ENCODE results near the gene ZMIZ1. TPM values are rescaled to one million over a fixed set of nuclear protein-coding genes. Genes with fewer than 3 reads are reported as not detected.

The ZMIZ1 gene
- total RNA-seq, 1 experiment from 2014 or later, result 28.4 TPM

- Histone ChIP-seq H3K9ac (ENCODE audit: low read length) (no peak overlapping the region), H3K4me1 (ENCODE audit: control insufficient read depth in 1 of 2, insufficient read depth in 2 of 2, low read length in 2 of 2) (no peaks in the 10 kb centered on the region), H3K36me3 (ENCODE audit: control insufficient read depth in 1 of 2, insufficient read depth in 2 of 2, low read length in 2 of 2) (peaks cover 0 to 2% of the 10 kb centered on the region in 2 experiments; a peak in 2 of 4 replicates), H3K27me3 (ENCODE audit: insufficient read depth, low read length) (no peaks in the 10 kb centered on the region), H2AFZ (ENCODE audit: low read depth, low read length, poor library complexity, severe bottlenecking) (no peak overlapping the region), H4K20me1 (ENCODE audit: insufficient read depth) (no peaks in the 10 kb centered on the region), H3K9me3 (ENCODE audit: control insufficient read depth in 1 of 2, insufficient read depth in 1 of 2, low read depth in 1 of 2, low read length in 2 of 2) (no peaks in the 10 kb centered on the region), H3K9me2 (ENCODE audit: insufficient read depth) (no peaks in the 10 kb centered on the region), H3K4me3 (replicated peaks in 1 of 2; ENCODE audit: low read depth in 1 of 2, low read length in 2 of 2) (no peak overlapping the region), H3K4me2 (ENCODE audit: low read length) (no peak overlapping the region), H3K27ac (ENCODE audit: low read depth, low read length) (no peak overlapping the region), H3K79me2 (ENCODE audit: insufficient read depth, low read length) (no peaks in the 10 kb centered on the region)
- intact Hi-C loops (cut with micrococcal nuclease), result no loop called here
- ChIA-PET RAD21 (ENCODE audit: low non-redundant PET in 1 of 2, low total read pairs in 2 of 2, uncharacterized antibody in 2 of 2, unreplicated experiment in 2 of 2) (no interaction called here), CTCF (no interaction called here), POLR2A (no interaction called here)
- ATAC-seq, result no peak
- DNase-seq (ENCODE audit: low read depth, low spot score), result no peak
- no peak for TF ChIP-seq JUND (IDR thresholded peaks at IDR 0.05)
- no peak for TF ChIP-seq YY1 (IDR thresholded peaks at IDR 0.05; ENCODE audit: extremely low read depth, insufficient replicate concordance, low read depth, low read length)
- no TSS peak for BruUV-seq (replicated peaks)
Measured at GRCh38 chr10:79310200-79310865, 241.6 kb downstream of the ZMIZ1 start.

GRCh38 chr10:79310911-79311573 lies 242.3 kb downstream of the ZMIZ1 start:
- no peak overlapping the region for H2AFZ ChIP-seq (ENCODE audit: low read depth, low read length, poor library complexity, severe bottlenecking)
- H3K9ac ChIP-seq (ENCODE audit: low read length), result no peak overlapping the region
- no peaks in the 10 kb centered on the region for H3K9me2 ChIP-seq (ENCODE audit: insufficient read depth)
- no peaks in the 10 kb centered on the region for H3K9me3 ChIP-seq (ENCODE audit: control insufficient read depth in 1 of 2, insufficient read depth in 1 of 2, low read depth in 1 of 2, low read length in 2 of 2)
- no peaks in the 10 kb centered on the region for H3K27me3 ChIP-seq (ENCODE audit: insufficient read depth, low read length)
- no TSS peak for BruUV-seq (replicated peaks)
- no peak for TF ChIP-seq CEBPB (IDR thresholded peaks at IDR 0.05; ENCODE audit: low read depth)
- no peak for TF ChIP-seq RAD21 (IDR thresholded peaks at IDR 0.05; ENCODE audit: low read depth)
- no peak for TF ChIP-seq EZH2phosphoT487 (IDR thresholded peaks at IDR 0.05; ENCODE audit: borderline replicate concordance)
- TF ChIP-seq ZNF274 (IDR thresholded peaks at IDR 0.05; ENCODE audit: low read depth, low read length), result no peak
- TF ChIP-seq JUND (IDR thresholded peaks at IDR 0.05), result no peak
- TF ChIP-seq MAX (IDR thresholded peaks at IDR 0.05), result no peak
- TF ChIP-seq EZH2 (IDR thresholded peaks at IDR 0.05), result no peak
- no peak for TF ChIP-seq POLR2A (IDR thresholded peaks at IDR 0.05; ENCODE audit: borderline replicate concordance, extremely low read depth, insufficient read depth, insufficient read length)
- no peak for TF ChIP-seq SRF (IDR thresholded peaks at IDR 0.05; ENCODE audit: low read depth)
- no peak for TF ChIP-seq SIN3A (IDR thresholded peaks at IDR 0.05; ENCODE audit: low read depth)
- ATAC-seq (no peak), DNase-seq (ENCODE audit: low read depth, low spot score) (no peak)
- peaks cover 0 to 4% of the 10 kb centered on the region in 2 experiments; a peak in 2 of 4 replicates for H3K36me3 ChIP-seq (ENCODE audit: control insufficient read depth in 1 of 2, insufficient read depth in 2 of 2, low read length in 2 of 2)
- no peak overlapping the region for H3K27ac ChIP-seq (ENCODE audit: low read depth, low read length)
- CTCF ChIA-PET, result no interaction called here
- intact Hi-C loops (cut with micrococcal nuclease), result no loop called here
- RAD21 ChIA-PET (ENCODE audit: low non-redundant PET in 1 of 2, low total read pairs in 2 of 2, uncharacterized antibody in 2 of 2, unreplicated experiment in 2 of 2), result no interaction called here
- H3K79me2 ChIP-seq (ENCODE audit: insufficient read depth, low read length), result no peaks in the 10 kb centered on the region
- no peaks in the 10 kb centered on the region for H4K20me1 ChIP-seq (ENCODE audit: insufficient read depth)
- no peak overlapping the region for H3K4me3 ChIP-seq (replicated peaks in 1 of 2; ENCODE audit: low read depth in 1 of 2, low read length in 2 of 2)
- H3K4me2 ChIP-seq (ENCODE audit: low read length), result no peak overlapping the region
- POLR2A ChIA-PET, result no interaction called here
- H3K4me1 ChIP-seq (ENCODE audit: control insufficient read depth in 1 of 2, insufficient read depth in 2 of 2, low read length in 2 of 2), result no peaks in the 10 kb centered on the region
